Nephron progenitor cell (in vitro differentiated cells): ENCODE measurements around the gene CCDC177.
"Not testable (repeated sequence)": the region's sequence is repeated elsewhere in the genome, so short reads cannot be mapped to it uniquely, and the experiment has no call there.

ENCODE experiments used
- DNase-seq: peaks from one replicate; pipeline ENCODE4 v3.0.0; 2021
- H3K27ac Mint-ChIP-seq: 2 replicates; pipeline ENCODE4 v1.8.0; 2021; ENCODE audit warnings: mild to moderate bottlenecking, moderate library complexity, mixed read lengths
- H3K27me3 Mint-ChIP-seq: 2 replicates; pipeline ENCODE4 v1.8.0; 2021; ENCODE audit warnings: mild to moderate bottlenecking, low read depth, mixed read lengths; ENCODE audit not compliant: poor library complexity
- H3K36me3 Mint-ChIP-seq: 2 replicates; pipeline ENCODE4 v1.8.0; 2021; ENCODE audit warnings: low read depth, mixed read lengths
- H3K4me1 Mint-ChIP-seq: 2 replicates; pipeline ENCODE4 v1.8.0; 2021; ENCODE audit warnings: mixed read lengths
- H3K4me3 Mint-ChIP-seq: 2 replicates; pipeline ENCODE4 v1.8.0; 2021; ENCODE audit warnings: mild to moderate bottlenecking, moderate library complexity, mixed read lengths
- H3K9me3 Mint-ChIP-seq: 2 replicates; pipeline ENCODE4 v1.8.0; 2021; ENCODE audit warnings: mild to moderate bottlenecking, moderate library complexity, mixed read lengths
- CTCF ChIP-seq: fragments of 200-600 bp; sonication (generic); IDR thresholded peaks from 2 replicates; pipeline ENCODE4 v1.5.0; 2021; ENCODE audit warnings: antibody characterized with exemption

CCDC177 gene

GRCh38 chr14:69606258-69607184 lies 31.9 kb upstream of the CCDC177 start:
- H3K4me3 Mint-ChIP-seq = no peak overlapping the region
- no peaks in the 10 kb centered on the region for H3K27me3 Mint-ChIP-seq
- peaks cover 46% of the 10 kb centered on the region for H3K4me1 Mint-ChIP-seq
- peak overlapping the region; percentile 34 for H3K27ac Mint-ChIP-seq
- H3K9me3 Mint-ChIP-seq = no peaks in the 10 kb centered on the region
- no peak for TF ChIP-seq CTCF
- H3K36me3 Mint-ChIP-seq = no peaks in the 10 kb centered on the region
- DNase-seq = peak; percentile 43

GRCh38 chr14:69605738-69606137 lies 31.1 kb upstream of the CCDC177 start:
- Mint-ChIP-seq H3K36me3 (no peaks in the 10 kb centered on the region), H3K4me3 (no peak overlapping the region), H3K27ac (peak overlapping the region; percentile 83), H3K9me3 (no peaks in the 10 kb centered on the region), H3K27me3 (no peaks in the 10 kb centered on the region), H3K4me1 (peaks cover 42% of the 10 kb centered on the region)
- no peak for DNase-seq
- no peak for TF ChIP-seq CTCF

- Mint-ChIP-seq H3K4me3 (no peak overlapping the region), H3K27me3 (no peaks in the 10 kb centered on the region), H3K4me1 (no peaks in the 10 kb centered on the region), H3K27ac (no peak overlapping the region), H3K36me3 (no peaks in the 10 kb centered on the region), H3K9me3 (no peaks in the 10 kb centered on the region)
- no peak for TF ChIP-seq CTCF
- DNase-seq = no peak
Observed at GRCh38 chr14:69600304-69600891, 25.7 kb upstream of the CCDC177 start.

- H3K27me3 Mint-ChIP-seq, H3K4me1 Mint-ChIP-seq, H3K27ac Mint-ChIP-seq, H3K9me3 Mint-ChIP-seq, DNase-seq, H3K36me3 Mint-ChIP-seq, H3K4me3 Mint-ChIP-seq: not testable (repeated sequence)
Observed at GRCh38 chr14:69599431-69599830, 24.8 kb upstream of the CCDC177 start.

- Mint-ChIP-seq H3K4me3 (no peak overlapping the region), H3K36me3 (no peaks in the 10 kb centered on the region), H3K27me3 (no peaks in the 10 kb centered on the region), H3K9me3 (no peaks in the 10 kb centered on the region), H3K27ac (no peak overlapping the region), H3K4me1 (peaks cover 11% of the 10 kb centered on the region)
- no peak for DNase-seq
- no peak for TF ChIP-seq CTCF
Observed at GRCh38 chr14:69595336-69595735, 20.7 kb upstream of the CCDC177 start.

GRCh38 chr14:69594846-69595245 lies 20.2 kb upstream of the CCDC177 start:
- no peak for TF ChIP-seq CTCF
- Mint-ChIP-seq H3K36me3 (no peaks in the 10 kb centered on the region), H3K4me3 (no peak overlapping the region), H3K4me1 (peaks cover 11% of the 10 kb centered on the region), H3K27ac (no peak overlapping the region), H3K9me3 (no peaks in the 10 kb centered on the region), H3K27me3 (no peaks in the 10 kb centered on the region)
- no peak for DNase-seq
